ENCODE measurements around the gene TNRC6C.

GRCh38 chr17:78027121-78027520, 68.6 kb downstream of the TNRC6C start:
- TF ChIP-seq CTCF (conservative IDR thresholded peaks at IDR 0.05) (no peak), ZFX (IDR thresholded peaks at IDR 0.05) (no peak)
